ENCODE data around the gene PLCL1. TPM values are rescaled to one million over a fixed set of nuclear protein-coding genes. Genes with fewer than 3 reads are reported as not detected.

PLCL1 gene
- total and polyA plus RNA-seq, 2 donors (not counting 3 experiments of a cell fraction or from before 2014, with no cell fraction given): 0.79 to 3.4 TPM

DNA sequence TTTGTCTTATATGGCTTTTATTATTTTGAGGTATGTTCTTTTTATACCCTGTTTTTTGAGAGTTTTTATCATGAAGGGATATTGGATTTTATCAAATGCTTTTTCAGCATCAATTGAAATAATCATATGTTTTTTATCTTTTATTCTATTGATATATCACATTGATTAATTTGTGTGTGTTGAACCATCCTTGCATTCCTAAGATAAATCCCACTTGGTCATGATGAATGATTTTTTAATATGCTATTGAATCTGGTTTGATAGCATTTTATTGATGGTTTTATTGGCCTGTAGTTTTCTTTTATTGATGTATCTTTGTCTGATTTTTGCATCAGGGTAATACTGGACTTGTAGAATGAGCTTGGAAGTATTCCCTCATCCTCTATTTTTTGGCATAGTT, 160.3 kb downstream of the PLCL1 start:
- H3K4me2 ChIP-seq (ENCODE audit: insufficient read depth, low read length): no peak overlapping the region
- no peak overlapping the region for H2AFZ ChIP-seq (ENCODE audit: low read depth, low read length)
- no peak overlapping the region for H3K27ac ChIP-seq (ENCODE audit: insufficient read depth, low read depth, low read length)
- H3K36me3 ChIP-seq (ENCODE audit: control insufficient read depth in 2 of 2, extremely low read depth in 1 of 2, insufficient read depth in 2 of 2, low read length in 2 of 2): no peaks in the 10 kb centered on the region
- no peaks in the 10 kb centered on the region for H3K4me1 ChIP-seq (ENCODE audit: control insufficient read depth, extremely low read depth, insufficient read depth, low read length)
- dilution Hi-C loops (cut with MboI; ENCODE audit: extremely low pct_ligation_motif_present, low sequenced_read_pairs) (no loop called here), intact Hi-C loops (cut with micrococcal nuclease) (no loop called here)
- H3K4me3 ChIP-seq (replicated peaks in 1 of 3; ENCODE audit: insufficient read depth in 1 of 3, low read depth in 1 of 3, low read length in 3 of 3): no peak overlapping the region
- no peak overlapping the region for H3K9ac ChIP-seq (replicated peaks; ENCODE audit: extremely low read depth, insufficient read depth, low read length)
- no peaks in the 10 kb centered on the region for H3K79me2 ChIP-seq (ENCODE audit: control insufficient read depth, insufficient read depth, low read length)
- no peaks in the 10 kb centered on the region for H3K9me1 ChIP-seq (replicated peaks; ENCODE audit: control insufficient read depth, extremely low read depth, insufficient read depth, low read length)
- no peaks in the 10 kb centered on the region for H3K9me3 ChIP-seq (replicated peaks; ENCODE audit: control insufficient read depth, insufficient read depth, low read length)
- no TSS peak for BruUV-seq (replicated peaks)
- TF ChIP-seq, protein P1, sequence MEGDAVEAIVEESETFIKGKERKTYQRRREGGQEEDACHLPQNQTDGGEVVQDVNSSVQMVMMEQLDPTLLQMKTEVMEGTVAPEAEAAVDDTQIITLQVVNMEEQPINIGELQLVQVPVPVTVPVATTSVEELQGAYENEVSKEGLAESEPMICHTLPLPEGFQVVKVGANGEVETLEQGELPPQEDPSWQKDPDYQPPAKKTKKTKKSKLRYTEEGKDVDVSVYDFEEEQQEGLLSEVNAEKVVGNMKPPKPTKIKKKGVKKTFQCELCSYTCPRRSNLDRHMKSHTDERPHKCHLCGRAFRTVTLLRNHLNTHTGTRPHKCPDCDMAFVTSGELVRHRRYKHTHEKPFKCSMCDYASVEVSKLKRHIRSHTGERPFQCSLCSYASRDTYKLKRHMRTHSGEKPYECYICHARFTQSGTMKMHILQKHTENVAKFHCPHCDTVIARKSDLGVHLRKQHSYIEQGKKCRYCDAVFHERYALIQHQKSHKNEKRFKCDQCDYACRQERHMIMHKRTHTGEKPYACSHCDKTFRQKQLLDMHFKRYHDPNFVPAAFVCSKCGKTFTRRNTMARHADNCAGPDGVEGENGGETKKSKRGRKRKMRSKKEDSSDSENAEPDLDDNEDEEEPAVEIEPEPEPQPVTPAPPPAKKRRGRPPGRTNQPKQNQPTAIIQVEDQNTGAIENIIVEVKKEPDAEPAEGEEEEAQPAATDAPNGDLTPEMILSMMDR (IDR thresholded peaks at IDR 0.05; ENCODE audit: extremely low read depth in 1 of 2, insufficient read depth in 1 of 2, low read depth in 1 of 2, low read length in 2 of 2): no peak
- TF ChIP-seq, protein P2, sequence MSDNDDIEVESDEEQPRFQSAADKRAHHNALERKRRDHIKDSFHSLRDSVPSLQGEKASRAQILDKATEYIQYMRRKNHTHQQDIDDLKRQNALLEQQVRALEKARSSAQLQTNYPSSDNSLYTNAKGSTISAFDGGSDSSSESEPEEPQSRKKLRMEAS (IDR thresholded peaks at IDR 0.05; ENCODE audit: insufficient read depth, insufficient read length): no peak
- TF ChIP-seq MYC (IDR thresholded peaks at IDR 0.05; ENCODE audit: low read depth, low read length) (no peak), GATA2 (IDR thresholded peaks at IDR 0.05; ENCODE audit: insufficient read depth, insufficient read length, low read depth, low read length) (no peak), POLR2AphosphoS5 (IDR thresholded peaks at IDR 0.05; ENCODE audit: insufficient read depth, low read depth, low read length) (no peak), JUN (IDR thresholded peaks at IDR 0.05; ENCODE audit: borderline replicate concordance, insufficient read depth, insufficient read length, low read depth) (no peak), FOS (IDR thresholded peaks at IDR 0.05; ENCODE audit: borderline replicate concordance, insufficient read depth, low read length) (no peak), EZH2 (IDR thresholded peaks at IDR 0.05; ENCODE audit: borderline replicate concordance, low read depth, low read length, severe bottlenecking) (no peak), POLR2A (IDR thresholded peaks at IDR 0.05; ENCODE audit: low read depth, low read length) (no peak)
- no peaks in the 10 kb centered on the region for H3K27me3 ChIP-seq (ENCODE audit: control insufficient read depth in 2 of 2, insufficient read depth in 2 of 2, low read length in 2 of 2)
- H4K20me1 ChIP-seq (replicated peaks; ENCODE audit: control insufficient read depth, extremely low read depth, insufficient read depth, low read length): no peaks in the 10 kb centered on the region
- ChIA-PET CTCF (no interaction called here), POLR2A (no interaction called here)
- DNase-seq (ENCODE audit: low read depth, low spot score) (no peak), FAIRE-seq (no peak)
